Calu3 (cell line): ENCODE results near the gene YTHDC2. TPM values are rescaled to one million over a fixed set of nuclear protein-coding genes. Genes with fewer than 3 reads are reported as not detected.

Experiments used
- BruUV-seq: library from RNA; stranded (reverse); fragments of 400-500 nt; replicated peaks from 2 replicates; lab custom pipeline; 2021; lab: Mats Ljungman, UMichigan
- CTCF ChIA-PET: fragments of 300-600 bp; sonication (Branson Sonifier 250); formaldehyde crosslinking; loops from one replicate; lab custom pipeline; 2022; ENCODE audit warnings: antibody characterized with exemption; lab: Charles Lee
- DNase-seq: peaks from one replicate; pipeline ENCODE4 v3.0.0; 2022
- H3K27ac Mint-ChIP-seq: one replicate; pipeline ENCODE4 v1.8.0; 2022; ENCODE audit warnings: mixed read lengths; ENCODE audit not compliant: unreplicated experiment
- H3K27me3 Mint-ChIP-seq: one replicate; pipeline ENCODE4 v1.8.0; 2022; ENCODE audit warnings: mixed read lengths; ENCODE audit not compliant: unreplicated experiment
- H3K36me3 Mint-ChIP-seq: one replicate; pipeline ENCODE4 v1.8.0; 2022; ENCODE audit warnings: mild to moderate bottlenecking, moderate library complexity, mixed read lengths; ENCODE audit not compliant: insufficient read depth, unreplicated experiment
- H3K4me1 Mint-ChIP-seq: one replicate; pipeline ENCODE4 v1.8.0; 2022; ENCODE audit warnings: mild to moderate bottlenecking, low read depth, mixed read lengths; ENCODE audit not compliant: unreplicated experiment
- H3K4me3 Mint-ChIP-seq: one replicate; pipeline ENCODE4 v1.8.0; 2022; ENCODE audit warnings: mild to moderate bottlenecking, low read depth, moderate library complexity, mixed read lengths; ENCODE audit not compliant: unreplicated experiment
- H3K9me3 Mint-ChIP-seq: one replicate; pipeline ENCODE4 v1.8.0; 2022; ENCODE audit warnings: low read depth, mixed read lengths; ENCODE audit not compliant: unreplicated experiment
- CTCF ChIP-seq: fragments of 200-600 bp; IDR thresholded peaks from one replicate; pipeline ENCODE4 v1.8.0; 2022; ENCODE audit warnings: antibody characterized with exemption; ENCODE audit not compliant: unreplicated experiment
- intact Hi-C: fragments of 100-400 bp; cut with micrococcal nuclease; formaldehyde crosslinking; loops from one replicate; pipeline ENCODE4 v1.10.0; 2022; ENCODE audit not compliant: unreplicated experiment
- total RNA-seq: library from RNA; stranded (reverse); gene quantifications from 2 replicates; pipeline ENCODE4 v1.2.3, GENCODE V29; 2022

Gene YTHDC2
- total RNA-seq, 1 experiment from 2014 or later, result 31.8 TPM

- no TSS peak for BruUV-seq
- H3K9me3 Mint-ChIP-seq, result no peaks in the 10 kb centered on the region
Measured at GRCh38 chr5:113502073-113502472, 11.4 kb upstream of the YTHDC2 start.

GRCh38 chr5:113503146-113503545 is 10.3 kb upstream of the YTHDC2 start:
- TF ChIP-seq CTCF, result no peak
- Mint-ChIP-seq H3K9me3 (no peaks in the 10 kb centered on the region), H3K27ac (no peak overlapping the region), H3K27me3 (peaks cover 45% of the 10 kb centered on the region), H3K36me3 (no peaks in the 10 kb centered on the region), H3K4me1 (no peaks in the 10 kb centered on the region), H3K4me3 (no peak overlapping the region)
- CTCF ChIA-PET, result no interaction called here
- BruUV-seq, result no TSS peak
- intact Hi-C loops, result loop anchor here (5.0 kb wide), 1 partner anchor 379 kb away; no protein-coding TSS in a partner anchor
- DNase-seq, result no peak

More at GRCh38 chr5:113502073-113502472, 11.4 kb upstream of the YTHDC2 start:
- no peak for TF ChIP-seq CTCF
- Mint-ChIP-seq H3K4me3 (no peak overlapping the region), H3K27ac (no peak overlapping the region), H3K36me3 (no peaks in the 10 kb centered on the region), H3K4me1 (no peaks in the 10 kb centered on the region), H3K27me3 (peaks cover 49% of the 10 kb centered on the region)
- CTCF ChIA-PET, result interaction anchor here (0.6 to 1.5 kb wide), 2 partner anchors 9 to 1770 kb away, joined by 3 read pairs; no protein-coding TSS in a partner anchor
- intact Hi-C loops, result loop anchor here (5.0 kb wide), 1 partner anchor 380 kb away; no protein-coding TSS in a partner anchor
- DNase-seq, result no peak

GRCh38 chr5:113505181-113505580 is 8.3 kb upstream of the YTHDC2 start:
- no peak overlapping the region for H3K27ac Mint-ChIP-seq

GRCh38 chr5:113507601-113508000 is 5.9 kb upstream of the YTHDC2 start:
- DNase-seq, result no peak
- Mint-ChIP-seq H3K4me3 (no peak overlapping the region), H3K36me3 (no peaks in the 10 kb centered on the region), H3K27me3 (peaks cover 30% of the 10 kb centered on the region), H3K4me1 (peaks cover 2% of the 10 kb centered on the region), H3K27ac (no peak overlapping the region), H3K9me3 (no peaks in the 10 kb centered on the region)
- no TSS peak for BruUV-seq
- no peak for TF ChIP-seq CTCF
- intact Hi-C loops, result no loop called here
- CTCF ChIA-PET, result interaction anchor here (0.6 to 1.6 kb wide), 3 partner anchors 12 to 412 kb away, joined by 3 to 6 read pairs (median 4); no protein-coding TSS in a partner anchor

More at GRCh38 chr5:113505181-113505580, 8.3 kb upstream of the YTHDC2 start:
- Mint-ChIP-seq H3K36me3 (no peaks in the 10 kb centered on the region), H3K4me1 (no peaks in the 10 kb centered on the region), H3K9me3 (no peaks in the 10 kb centered on the region), H3K4me3 (no peak overlapping the region), H3K27me3 (peaks cover 46% of the 10 kb centered on the region)
- BruUV-seq, result no TSS peak
- DNase-seq, result no peak
- CTCF ChIA-PET, result no interaction called here
- intact Hi-C loops, result no loop called here
- no peak for TF ChIP-seq CTCF
